ENCODE data around the gene SHANK3.

Gene SHANK3

GRCh38 chr22:50714631-50715179, 42.1 kb downstream of the SHANK3 start:
- FAIRE-seq, result no peak

GRCh38 chr22:50715250-50715649, 42.6 kb downstream of the SHANK3 start:
- no peak for FAIRE-seq

- no peak for FAIRE-seq
Measured at GRCh38 chr22:50715776-50716175, 43.2 kb downstream of the SHANK3 start.

- no peak for FAIRE-seq
Measured at GRCh38 chr22:50716290-50717024, 43.8 kb downstream of the SHANK3 start.

- FAIRE-seq, result no peak
Measured at GRCh38 chr22:50717709-50718351, 45.2 kb downstream of the SHANK3 start.

GRCh38 chr22:50718352-50718709, 45.7 kb downstream of the SHANK3 start:
- no peak for FAIRE-seq

GRCh38 chr22:50719814-50720300, 47.2 kb downstream of the SHANK3 start:
- no peak for FAIRE-seq

- no peak for FAIRE-seq
Measured at GRCh38 chr22:50720301-50721256, 48.0 kb downstream of the SHANK3 start.

GRCh38 chr22:50721257-50721844, 48.7 kb downstream of the SHANK3 start:
- no peak for FAIRE-seq

- FAIRE-seq, result no peak
Measured at GRCh38 chr22:50722048-50722701, 49.6 kb downstream of the SHANK3 start.

All from endometrium (tissue), 2 donors.